Neural cell (in vitro differentiated cells): ENCODE data around the gene ST6GAL1.

Experiments
- CTCF ChIP-seq: fragments of 450-650 bp; IDR thresholded peaks from 2 replicates; pipeline ENCODE4 v1.5.1; 2014; ENCODE audit warnings: antibody characterized with exemption, mild to moderate bottlenecking, moderate library complexity; ENCODE audit not compliant: poor library complexity, severe bottlenecking
- EP300 ChIP-seq: fragments of 450-650 bp; conservative IDR thresholded peaks from 2 replicates; pipeline ENCODE4 v1.6.1; 2014; ENCODE audit warnings: antibody characterized with exemption, mild to moderate bottlenecking, moderate library complexity; ENCODE audit not compliant: poor library complexity, severe bottlenecking
- POLR2AphosphoS5 ChIP-seq: IDR thresholded peaks from 2 replicates; pipeline ENCODE4 v1.6.1; 2012
- RAD21 ChIP-seq: fragments of 450-650 bp; conservative IDR thresholded peaks from 2 replicates; pipeline ENCODE4 v1.6.1; 2014; ENCODE audit warnings: antibody characterized with exemption, mild to moderate bottlenecking, moderate library complexity

DNA sequence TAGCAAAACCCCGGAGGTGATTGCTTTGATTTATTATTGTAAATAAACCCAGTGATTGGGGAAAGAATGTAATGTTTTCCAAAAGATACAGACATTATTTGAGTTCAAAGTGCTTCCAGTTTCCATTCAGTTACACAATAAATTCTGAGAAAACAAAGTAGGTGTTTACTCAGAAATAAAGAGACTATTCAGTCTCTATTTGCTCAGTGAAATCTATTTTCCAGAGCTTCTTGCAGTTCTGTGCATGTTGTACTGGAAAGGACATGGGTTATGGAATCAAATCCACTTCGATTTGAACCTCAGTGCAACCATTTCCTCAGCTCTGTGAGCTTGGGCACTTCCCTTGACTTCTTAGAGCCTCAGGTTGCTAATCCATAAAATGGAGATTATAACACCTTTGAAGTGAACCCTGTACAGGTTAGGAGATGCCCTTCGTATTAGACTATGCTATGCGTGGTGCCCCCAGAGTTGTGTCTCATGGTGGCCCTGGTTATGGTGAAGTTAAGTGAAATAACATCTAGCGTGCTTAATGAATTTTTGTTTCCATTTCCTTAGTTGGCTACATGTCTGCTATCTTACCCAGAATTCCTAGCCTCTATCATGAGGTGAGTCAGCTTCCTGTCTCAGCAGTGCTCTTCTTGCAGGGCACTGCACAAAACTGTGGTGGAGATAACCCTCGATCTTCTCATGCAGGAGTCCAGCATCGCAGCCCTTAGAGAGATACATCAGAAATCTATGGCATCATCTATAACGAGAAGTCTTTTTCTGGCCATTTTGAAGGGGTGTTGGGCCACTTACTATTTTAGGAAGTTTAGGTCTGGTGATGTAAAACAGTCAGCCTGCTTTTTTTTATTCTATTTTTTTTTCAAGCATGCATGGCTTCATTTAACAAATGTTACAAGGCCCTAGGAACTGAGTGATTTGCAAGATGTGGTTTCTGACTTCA, 111.3 kb downstream of the ST6GAL1 start:
- TF ChIP-seq EP300 (no peak), CTCF (no peak), RAD21 (no peak), POLR2AphosphoS5 (no peak)
